GM18502 (cell line): Measurements from ENCODE around the gene TSPAN16.

ENCODE experiments used
- ATAC-seq: cut with Tn5 transposase; IDR thresholded peaks from one replicate; pipeline ENCODE4 v1.9.1; 2021; ENCODE audit warnings: mild to moderate bottlenecking; ENCODE audit not compliant: unreplicated experiment, poor library complexity

The TSPAN16 gene, protein sequence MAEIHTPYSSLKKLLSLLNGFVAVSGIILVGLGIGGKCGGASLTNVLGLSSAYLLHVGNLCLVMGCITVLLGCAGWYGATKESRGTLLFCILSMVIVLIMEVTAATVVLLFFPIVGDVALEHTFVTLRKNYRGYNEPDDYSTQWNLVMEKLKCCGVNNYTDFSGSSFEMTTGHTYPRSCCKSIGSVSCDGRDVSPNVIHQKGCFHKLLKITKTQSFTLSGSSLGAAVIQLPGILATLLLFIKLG

GRCh38 chr19:11295665-11296245, at the start of gene TSPAN16:
Gene TSPAN16, plus strand, starts transcription at chr19:11296160. Its CDS starts 138 bp downstream, at chr19:11296298.
- ATAC-seq: no peak

DNA sequence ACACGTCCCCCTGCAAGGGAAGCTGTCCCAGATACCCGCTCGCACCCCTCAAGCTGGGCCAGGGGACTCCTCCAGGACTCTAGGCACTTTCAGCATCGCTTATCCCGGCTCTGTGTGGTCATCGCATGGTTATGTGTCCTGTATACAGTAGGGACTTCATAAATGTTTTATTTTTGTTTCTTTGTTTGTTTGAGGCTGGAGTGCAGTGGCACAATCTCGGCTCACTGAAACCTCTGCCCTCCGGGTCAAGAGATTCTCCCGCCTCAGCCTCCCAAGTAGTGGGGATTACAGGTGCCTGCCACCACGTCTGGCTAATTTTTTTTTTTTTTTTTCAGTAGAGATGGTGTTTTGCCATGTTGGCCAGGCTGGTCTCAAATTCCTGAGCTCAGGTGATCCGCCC, 49.0 kb upstream of the TSPAN16 start:
- no peak for ATAC-seq

GRCh38 chr19:11247391-11247790, 48.6 kb upstream of the TSPAN16 start:
- no peak for ATAC-seq

DNA sequence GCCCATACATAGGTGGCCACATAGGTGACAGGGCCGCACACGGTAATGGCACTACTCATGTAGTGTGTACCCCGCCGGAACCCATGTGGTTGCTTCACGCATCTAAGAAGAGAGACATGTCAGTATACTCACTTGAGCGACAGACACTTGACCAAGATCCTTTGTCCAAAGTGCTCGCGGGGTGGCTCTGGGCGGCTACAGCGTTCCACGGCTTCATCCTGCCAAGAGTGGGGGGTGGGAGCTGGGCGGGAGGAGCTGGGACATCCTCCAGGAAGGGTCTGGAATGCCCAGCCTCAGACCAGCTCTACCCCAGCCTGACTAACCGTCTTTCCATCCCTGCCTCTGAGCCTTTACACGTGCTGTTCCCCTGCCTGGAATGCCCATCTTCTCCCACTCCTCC, 48.0 kb upstream of the TSPAN16 start:
- no peak for ATAC-seq

DNA sequence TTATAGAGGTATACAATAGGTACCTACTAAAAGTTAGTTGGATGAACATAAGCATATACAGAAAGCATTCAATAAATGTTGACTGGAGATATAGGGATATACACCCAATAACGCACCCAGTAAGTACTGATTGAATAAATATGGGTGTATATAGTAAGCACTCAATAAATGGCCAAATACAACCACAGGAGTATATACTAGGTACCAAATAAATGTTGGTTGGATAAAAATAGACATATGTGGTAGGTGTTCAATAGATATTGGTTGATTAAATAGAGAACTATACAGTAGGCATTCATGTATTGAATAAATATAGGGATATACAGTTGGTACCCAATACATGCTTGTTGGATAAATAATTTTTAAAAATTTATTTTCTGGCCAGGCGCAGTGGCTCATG, 47.1 kb upstream of the TSPAN16 start:
- no peak for ATAC-seq

DNA sequence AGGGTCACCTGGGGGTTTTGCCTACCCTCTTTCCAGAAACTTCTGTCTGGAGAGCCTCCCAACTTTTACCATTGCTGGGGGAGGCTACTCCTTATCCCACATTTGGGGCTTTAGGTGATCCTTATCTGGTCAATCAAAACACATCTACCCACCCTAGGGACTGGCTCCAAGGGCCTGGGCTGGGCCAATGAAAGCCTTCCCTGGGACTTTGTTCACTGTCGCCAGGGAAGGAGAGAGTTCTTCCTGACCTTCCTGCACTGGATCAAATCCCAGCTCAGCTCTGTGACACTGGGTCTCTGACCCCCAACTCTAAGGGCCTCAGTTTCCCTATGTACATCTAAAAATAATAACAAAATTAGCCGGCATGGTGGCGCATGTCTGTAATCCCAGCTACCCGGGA, 44.7 kb upstream of the TSPAN16 start:
- no peak for ATAC-seq

DNA sequence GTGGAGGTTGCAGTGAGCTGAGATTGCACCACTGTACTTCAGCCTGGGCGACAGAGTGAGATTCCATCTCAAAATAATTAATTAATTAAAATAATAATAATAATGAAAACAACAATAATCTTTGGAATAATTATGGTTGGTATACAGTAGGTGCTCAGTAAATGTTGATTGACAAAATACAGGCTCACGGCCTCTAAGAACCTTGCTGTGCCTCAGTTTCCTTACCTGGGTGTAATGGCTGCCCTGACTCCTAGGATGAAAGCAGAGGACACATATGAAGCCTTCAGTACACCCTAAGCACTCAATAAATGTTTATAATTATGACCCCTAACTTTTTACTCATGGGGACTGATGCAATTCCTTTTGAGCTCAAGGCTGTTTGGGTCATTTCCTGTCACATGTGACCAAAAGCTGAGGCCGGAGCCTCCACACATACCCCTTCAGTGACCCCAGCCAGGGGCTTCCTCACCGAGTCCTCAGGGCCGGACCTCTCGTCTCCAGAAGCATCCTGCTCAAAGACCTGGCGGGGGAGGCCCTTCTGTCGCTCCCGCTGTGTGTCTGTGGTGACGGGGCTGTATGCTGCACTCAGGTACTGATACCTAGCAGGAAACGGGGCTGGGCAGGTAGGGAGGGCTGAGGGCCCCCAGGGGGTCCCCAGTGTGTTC, 44.2 kb upstream of the TSPAN16 start:
- ATAC-seq: no peak

GRCh38 chr19:11252665-11253355, 43.1 kb upstream of the TSPAN16 start:
- ATAC-seq: no peak

DNA sequence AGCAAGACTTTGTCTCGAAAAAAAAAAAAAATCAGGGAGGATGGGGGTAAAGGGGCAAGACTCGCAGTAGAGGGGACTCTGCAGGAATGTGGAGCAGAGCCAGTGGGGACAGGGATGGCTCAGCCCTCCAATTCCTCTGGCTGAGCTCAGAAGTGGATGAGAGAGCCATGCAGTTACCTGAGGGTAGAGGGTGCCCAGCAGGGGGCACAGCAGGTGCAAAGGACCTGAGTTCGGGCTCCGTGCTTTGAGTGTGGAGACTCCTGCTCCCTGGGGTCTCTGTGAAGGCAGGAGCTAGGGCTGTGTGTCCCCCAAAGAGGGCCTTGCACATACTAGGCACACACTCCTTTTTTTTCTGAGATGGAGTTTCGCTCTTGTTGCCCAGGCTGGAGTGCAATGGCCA, 41.3 kb upstream of the TSPAN16 start:
- ATAC-seq: no peak

DNA sequence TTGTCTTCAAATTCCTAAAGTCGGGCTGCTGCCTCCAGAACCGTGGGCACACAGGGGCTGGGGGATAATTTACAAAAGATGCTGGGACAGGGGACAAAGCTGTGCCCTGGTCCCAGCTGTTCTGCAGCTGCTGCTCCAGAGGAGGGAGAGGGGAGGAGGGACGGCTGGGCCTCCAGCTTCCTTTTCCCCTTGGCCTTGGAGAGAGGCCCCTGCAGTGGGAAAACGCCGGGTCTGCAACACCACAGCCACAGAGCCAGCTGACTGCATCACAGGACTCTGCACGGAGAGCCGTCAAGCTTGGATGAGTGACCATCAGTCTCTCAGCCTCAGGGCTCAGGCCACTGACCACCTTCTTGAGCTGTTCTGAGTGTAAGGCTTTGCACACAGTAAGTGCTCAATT, 39.8 kb upstream of the TSPAN16 start:
- ATAC-seq: no peak

- no peak for ATAC-seq
Measured at GRCh38 chr19:11257846-11258380, 38.0 kb upstream of the TSPAN16 start.

DNA sequence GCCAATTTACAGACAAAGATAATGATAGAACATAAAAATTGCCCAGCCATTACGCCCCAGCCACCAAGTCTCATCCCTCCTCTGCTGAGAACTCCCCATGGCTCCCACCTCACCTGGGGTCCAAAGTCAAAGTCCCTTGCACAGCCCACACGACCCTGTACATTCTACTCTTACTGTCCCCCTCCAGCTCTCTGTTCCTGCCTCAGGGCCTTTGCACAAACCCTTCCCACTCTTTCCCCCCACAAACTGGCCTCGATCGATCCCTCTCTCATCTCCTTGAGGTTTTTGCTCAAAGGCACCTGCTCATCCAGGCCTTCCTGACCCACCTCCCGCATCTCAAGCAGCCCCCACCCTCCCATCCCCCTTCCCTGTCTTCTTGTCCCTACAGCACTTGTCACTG, 35.0 kb upstream of the TSPAN16 start:
- ATAC-seq: no peak

- ATAC-seq: no peak
Measured at GRCh38 chr19:11261431-11261970, 34.5 kb upstream of the TSPAN16 start.

- ATAC-seq: no peak
Measured at GRCh38 chr19:11261971-11262839, 33.8 kb upstream of the TSPAN16 start, which contains the start of gene DOCK6. Gene DOCK6, minus strand, starts transcription at chr19:11262524. Its CDS starts 84 bp downstream, at chr19:11262440.

GRCh38 chr19:11263726-11264125, 32.2 kb upstream of the TSPAN16 start:
- no peak for ATAC-seq

- ATAC-seq: no peak
Measured at GRCh38 chr19:11264452-11265176, 31.3 kb upstream of the TSPAN16 start.

GRCh38 chr19:11265177-11265784, 30.7 kb upstream of the TSPAN16 start:
- ATAC-seq: no peak

DNA sequence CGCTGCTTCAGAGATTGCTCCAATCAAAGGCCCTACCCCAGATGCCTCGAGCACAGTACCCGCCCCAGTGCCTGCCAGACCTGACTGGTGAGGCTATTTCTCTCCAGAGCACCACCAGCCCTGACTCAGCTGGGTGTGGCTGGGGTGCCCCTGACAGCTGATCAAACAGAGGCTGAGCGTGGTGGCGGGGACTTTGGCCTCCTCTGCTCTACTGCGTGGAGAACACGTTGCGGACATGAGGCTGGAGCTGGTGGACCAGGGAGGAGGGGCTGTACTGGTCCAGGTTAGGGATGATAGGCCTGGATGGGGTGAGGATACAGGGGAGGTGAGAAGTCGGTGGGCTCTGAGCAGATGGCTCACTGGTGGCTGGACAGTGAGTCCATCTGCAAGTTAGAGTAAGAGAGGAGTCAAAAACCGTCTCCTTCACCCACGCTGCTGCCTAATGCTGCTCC, 30.1 kb upstream of the TSPAN16 start:
- no peak for ATAC-seq
